Neural crest cell (in vitro differentiated cells): ENCODE data around the gene SEL1L3. TPM values are rescaled to one million over a fixed set of nuclear protein-coding genes. Genes with fewer than 3 reads are reported as not detected.

Experiments
- DNase-seq: peaks from one replicate; pipeline ENCODE4 v3.0.0; 2021; ENCODE audit warnings: low read depth, mixed read lengths, low spot score
- H3K27ac Mint-ChIP-seq: one replicate; pipeline ENCODE4 v1.8.0; 2021; ENCODE audit warnings: mild to moderate bottlenecking, mixed read lengths; ENCODE audit not compliant: unreplicated experiment
- H3K27me3 Mint-ChIP-seq: 2 replicates; pipeline ENCODE4 v1.8.0; 2021; ENCODE audit warnings: low read depth, mild to moderate bottlenecking, mixed read lengths
- H3K36me3 Mint-ChIP-seq: 2 replicates; pipeline ENCODE4 v1.8.0; 2021; ENCODE audit warnings: low read depth, mild to moderate bottlenecking, mixed read lengths
- H3K4me1 Mint-ChIP-seq: 2 replicates; pipeline ENCODE4 v1.8.0; 2021; ENCODE audit warnings: mixed read lengths
- H3K4me3 Mint-ChIP-seq: one replicate; pipeline ENCODE4 v1.8.0; 2021; ENCODE audit warnings: mild to moderate bottlenecking, mixed read lengths
- H3K9me3 Mint-ChIP-seq: 2 replicates; pipeline ENCODE4 v1.8.0; 2021; ENCODE audit warnings: mixed read lengths
- CTCF ChIP-seq: fragments of 200-600 bp; sonication (generic); conservative IDR thresholded peaks from 2 replicates; pipeline ENCODE4 v1.5.0; 2021; ENCODE audit warnings: antibody characterized with exemption, mild to moderate bottlenecking
- total RNA-seq: library from RNA; stranded (reverse); gene quantifications from 2 replicates; pipeline ENCODE4 v1.2.1, GENCODE V29; 2021

SEL1L3 gene
- total RNA-seq, 1 donor from 2014 or later, result 3.4 TPM

- Mint-ChIP-seq H3K9me3 (peaks cover 4% of the 10 kb centered on the region), H3K27me3 (no peaks in the 10 kb centered on the region), H3K27ac (no peak overlapping the region), H3K4me3 (no peak overlapping the region), H3K36me3 (peaks cover 4% of the 10 kb centered on the region), H3K4me1 (no peaks in the 10 kb centered on the region)
- TF ChIP-seq CTCF, result no peak
- DNase-seq, result no peak
These were observed 16.7 kb downstream of the SEL1L3 start for GRCh38 chr4:25845841-25846653.

DNA sequence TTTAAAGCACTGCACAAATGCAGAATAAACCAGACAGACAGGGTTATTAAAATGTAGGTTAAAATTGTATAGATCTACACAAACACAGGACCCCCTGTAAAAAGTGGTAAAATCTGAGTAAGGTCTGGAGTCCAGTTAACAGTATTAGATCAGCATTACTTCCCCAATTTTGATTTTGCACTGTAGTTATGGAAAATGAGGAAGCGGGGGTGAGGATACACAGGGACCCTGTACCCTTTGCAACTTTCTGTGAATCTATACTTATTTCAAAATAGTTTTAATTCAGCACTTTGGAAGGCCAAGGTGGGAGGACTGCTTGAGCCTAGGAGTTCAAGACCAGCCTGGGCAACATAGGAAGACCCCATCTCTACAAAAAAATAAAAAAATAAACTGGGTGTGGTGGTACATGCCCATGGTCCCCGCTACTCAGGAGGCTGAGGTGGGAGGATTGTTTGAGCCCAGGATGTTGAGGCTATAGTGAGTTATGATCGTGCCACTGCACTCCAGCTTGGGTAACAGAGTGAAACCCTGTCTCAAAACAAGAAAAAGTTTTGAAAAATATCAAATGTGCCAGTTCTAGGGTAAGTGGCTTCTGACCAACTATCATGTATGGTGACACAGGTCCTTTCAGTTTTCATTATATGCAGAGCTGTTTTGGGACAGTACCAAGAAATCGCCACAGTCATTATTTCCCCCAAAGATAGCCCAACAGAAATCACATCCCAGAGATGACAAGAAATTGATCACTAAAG lies 17.7 kb downstream of the SEL1L3 start:
- H3K27ac Mint-ChIP-seq, result no peak overlapping the region
- no peak for TF ChIP-seq CTCF
- no peaks in the 10 kb centered on the region for H3K4me1 Mint-ChIP-seq
- H3K27me3 Mint-ChIP-seq, result no peaks in the 10 kb centered on the region
- H3K36me3 Mint-ChIP-seq, result peaks cover 4% of the 10 kb centered on the region
- peaks cover 4% of the 10 kb centered on the region for H3K9me3 Mint-ChIP-seq
- no peak for DNase-seq
- H3K4me3 Mint-ChIP-seq, result no peak overlapping the region

- TF ChIP-seq CTCF, result no peak
- no peak for DNase-seq
- Mint-ChIP-seq H3K27me3 (no peaks in the 10 kb centered on the region), H3K4me1 (no peaks in the 10 kb centered on the region), H3K9me3 (peaks cover 3% of the 10 kb centered on the region), H3K4me3 (no peak overlapping the region), H3K27ac (no peak overlapping the region), H3K36me3 (peaks cover 4% of the 10 kb centered on the region)
These were observed 19.3 kb downstream of the SEL1L3 start for GRCh38 chr4:25843340-25844097.

DNA sequence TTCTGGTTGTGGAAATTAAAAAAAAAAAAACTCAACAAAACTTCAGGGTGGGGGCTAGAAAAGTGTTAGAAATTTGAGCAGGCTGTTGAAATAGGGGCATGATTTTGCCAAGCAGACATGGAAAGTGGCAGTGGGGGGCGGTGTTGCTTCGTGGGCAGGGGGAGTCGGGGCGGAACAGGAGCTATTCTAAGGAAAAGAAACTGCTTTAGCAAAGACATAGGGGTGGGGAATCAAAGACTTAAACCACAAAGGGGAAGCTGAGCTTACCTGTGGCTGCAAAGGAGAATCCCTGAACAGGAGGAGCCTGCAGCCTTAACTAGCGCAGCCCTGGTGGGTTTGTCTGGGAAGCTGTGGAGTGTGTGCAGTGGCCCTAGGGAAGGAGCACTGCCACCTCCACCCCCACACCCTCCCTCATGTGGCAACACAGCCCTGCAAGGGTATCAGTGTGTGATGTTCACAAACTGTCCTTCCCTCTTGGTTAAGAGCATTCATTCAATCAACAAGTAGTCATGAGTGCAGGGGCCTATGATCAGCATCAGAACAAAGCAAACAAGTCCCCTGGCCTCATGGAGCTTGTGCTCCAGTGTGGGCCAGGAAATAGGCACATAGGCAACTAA lies 20.5 kb downstream of the SEL1L3 start:
- H3K36me3 Mint-ChIP-seq, result no peaks in the 10 kb centered on the region
- no peaks in the 10 kb centered on the region for H3K4me1 Mint-ChIP-seq
- no peak overlapping the region for H3K4me3 Mint-ChIP-seq
- no peak for DNase-seq
- no peak for TF ChIP-seq CTCF
- H3K9me3 Mint-ChIP-seq, result no peaks in the 10 kb centered on the region
- H3K27me3 Mint-ChIP-seq, result no peaks in the 10 kb centered on the region
- H3K27ac Mint-ChIP-seq, result no peak overlapping the region

DNA sequence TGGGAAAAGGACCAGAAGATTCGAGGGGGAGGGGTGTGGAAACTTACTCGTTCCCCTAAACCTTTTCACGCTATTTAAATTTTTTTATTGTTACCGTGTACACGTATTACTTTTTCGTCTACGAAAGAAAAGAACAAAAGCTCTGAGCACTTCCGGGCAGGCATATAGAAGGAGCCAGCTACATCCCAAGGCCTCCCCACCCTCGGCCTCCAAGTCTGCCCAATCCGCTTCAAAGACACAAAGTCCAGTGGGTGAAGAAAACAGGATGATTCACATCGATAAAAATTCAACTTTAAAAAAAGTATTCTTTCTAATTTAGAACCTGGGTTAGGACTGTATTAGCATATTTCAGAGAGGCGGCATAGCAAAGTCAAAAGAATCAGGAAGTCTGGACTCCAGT lies 23.1 kb downstream of the SEL1L3 start:
- H3K4me3 Mint-ChIP-seq, result no peak overlapping the region
- H3K27ac Mint-ChIP-seq, result no peak overlapping the region
- no peaks in the 10 kb centered on the region for H3K9me3 Mint-ChIP-seq
- DNase-seq, result no peak
- TF ChIP-seq CTCF, result no peak
- no peaks in the 10 kb centered on the region for H3K36me3 Mint-ChIP-seq
- H3K4me1 Mint-ChIP-seq, result no peaks in the 10 kb centered on the region
- no peaks in the 10 kb centered on the region for H3K27me3 Mint-ChIP-seq
